Measurements from ENCODE around the gene DNAJC4. TPM values are rescaled to one million over a fixed set of nuclear protein-coding genes. Genes with fewer than 3 reads are reported as not detected.

Gene DNAJC4
- total and polyA plus RNA-seq, 9 of the 15 experiments (the other 6 are each of a cell fraction or from before 2014, with no cell fraction given) = 4.0 to 32.6 (median 19.9) TPM

DNA sequence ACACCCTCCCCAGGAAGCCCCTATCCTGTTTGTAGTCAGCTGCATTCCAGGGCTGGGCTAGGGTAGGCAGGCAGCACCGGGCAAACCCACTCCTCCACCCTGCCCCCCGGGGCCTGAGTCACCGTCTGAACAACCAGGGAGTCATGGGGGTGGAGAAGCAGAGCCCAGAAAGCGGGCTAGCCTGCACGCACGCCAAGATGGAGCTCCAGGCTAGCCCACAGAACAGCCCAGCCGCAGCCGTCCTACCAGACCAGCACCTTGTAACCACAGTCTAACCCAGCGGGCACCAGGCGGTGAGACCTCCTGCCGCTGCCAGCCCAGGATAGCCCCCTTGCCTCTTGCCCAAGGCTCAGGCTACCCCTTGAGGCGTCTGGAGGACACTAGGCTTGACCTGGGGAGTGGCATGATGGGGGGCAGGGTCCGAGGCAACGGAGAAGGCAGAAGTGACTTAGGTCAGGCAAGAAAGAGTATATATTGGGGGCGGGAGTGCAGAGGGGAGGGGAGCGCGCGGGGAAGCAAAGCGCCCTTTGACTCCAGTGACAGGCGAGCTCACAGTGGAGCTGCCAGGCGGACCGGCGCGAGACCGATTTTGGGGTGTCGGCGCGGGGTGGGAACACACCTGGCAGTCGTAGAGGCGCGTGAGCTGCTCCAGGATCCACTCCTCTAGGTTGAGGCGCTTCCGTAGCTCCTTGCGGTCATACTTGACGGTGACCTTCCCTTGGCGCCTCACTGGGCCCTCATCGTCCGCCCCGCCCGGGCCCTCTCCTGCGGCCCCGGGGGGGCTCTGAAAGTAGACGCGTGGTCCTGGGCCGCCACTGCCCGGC is 15.7 kb downstream of the DNAJC4 start (continued):
- TF ChIP-seq ASH1L (IDR thresholded peaks at IDR 0.05; ENCODE audit: borderline replicate concordance, low read depth, partially characterized antibody) (no peak), RBM39 (optimal IDR thresholded peaks at IDR 0.05; ENCODE audit: low read depth, low read length) (no peak), NFE2L1 (tag; IDR thresholded peaks at IDR 0.05; ENCODE audit: borderline replicate concordance, low read depth) (no peak), CREM (IDR thresholded peaks at IDR 0.05; ENCODE audit: low read depth) (peak; percentile 38; the same call in 1 of the 2 replicates), SMAD3 (CRISPR knock-in tag; conservative IDR thresholded peaks at IDR 0.05) (no peak), GABPA (tag; conservative IDR thresholded peaks at IDR 0.05; ENCODE audit: low read depth) (no peak), ZNF347 (CRISPR knock-in tag; IDR thresholded peaks at IDR 0.05; ENCODE audit: low read depth) (no peak), ZKSCAN1 (IDR thresholded peaks at IDR 0.05; ENCODE audit: low read depth, low read length) (no peak), DPF2 (IDR thresholded peaks at IDR 0.05) (peak; percentile 73), SETDB1 (IDR thresholded peaks at IDR 0.05; ENCODE audit: low read length) (no peak), SUPT5H (IDR thresholded peaks at IDR 0.05) (0 out of 2 replicates have a peak, but pooled peaks have one; percentile 64), JUND (IDR thresholded peaks at IDR 0.05; ENCODE audit: borderline replicate concordance, low read depth, low read length) (peak; percentile 84), JUND (tag; IDR thresholded peaks at IDR 0.05; ENCODE audit: borderline replicate concordance, low read depth, low read length) (peak; percentile 66; the same call in 1 of the 3 replicates), FOXA1 (IDR thresholded peaks at IDR 0.05; ENCODE audit: borderline replicate concordance) (no peak), ESRRA (IDR thresholded peaks at IDR 0.05; ENCODE audit: borderline replicate concordance, low read depth) (peak; percentile 11; the same call in 1 of the 2 replicates)
- TF ChIP-seq, protein P1, sequence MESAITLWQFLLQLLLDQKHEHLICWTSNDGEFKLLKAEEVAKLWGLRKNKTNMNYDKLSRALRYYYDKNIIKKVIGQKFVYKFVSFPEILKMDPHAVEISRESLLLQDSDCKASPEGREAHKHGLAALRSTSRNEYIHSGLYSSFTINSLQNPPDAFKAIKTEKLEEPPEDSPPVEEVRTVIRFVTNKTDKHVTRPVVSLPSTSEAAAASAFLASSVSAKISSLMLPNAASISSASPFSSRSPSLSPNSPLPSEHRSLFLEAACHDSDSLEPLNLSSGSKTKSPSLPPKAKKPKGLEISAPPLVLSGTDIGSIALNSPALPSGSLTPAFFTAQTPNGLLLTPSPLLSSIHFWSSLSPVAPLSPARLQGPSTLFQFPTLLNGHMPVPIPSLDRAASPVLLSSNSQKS (CRISPR knock-in tag; IDR thresholded peaks at IDR 0.05) = no peak
- TF ChIP-seq, protein P2, sequence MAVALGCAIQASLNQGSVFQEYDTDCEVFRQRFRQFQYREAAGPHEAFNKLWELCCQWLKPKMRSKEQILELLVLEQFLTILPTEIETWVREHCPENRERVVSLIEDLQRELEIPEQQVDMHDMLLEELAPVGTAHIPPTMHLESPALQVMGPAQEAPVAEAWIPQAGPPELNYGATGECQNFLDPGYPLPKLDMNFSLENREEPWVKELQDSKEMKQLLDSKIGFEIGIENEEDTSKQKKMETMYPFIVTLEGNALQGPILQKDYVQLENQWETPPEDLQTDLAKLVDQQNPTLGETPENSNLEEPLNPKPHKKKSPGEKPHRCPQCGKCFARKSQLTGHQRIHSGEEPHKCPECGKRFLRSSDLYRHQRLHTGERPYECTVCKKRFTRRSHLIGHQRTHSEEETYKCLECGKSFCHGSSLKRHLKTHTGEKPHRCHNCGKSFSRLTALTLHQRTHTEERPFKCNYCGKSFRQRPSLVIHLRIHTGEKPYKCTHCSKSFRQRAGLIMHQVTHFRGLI (CRISPR knock-in tag; IDR thresholded peaks at IDR 0.05) = no peak
- TF ChIP-seq, protein P3, sequence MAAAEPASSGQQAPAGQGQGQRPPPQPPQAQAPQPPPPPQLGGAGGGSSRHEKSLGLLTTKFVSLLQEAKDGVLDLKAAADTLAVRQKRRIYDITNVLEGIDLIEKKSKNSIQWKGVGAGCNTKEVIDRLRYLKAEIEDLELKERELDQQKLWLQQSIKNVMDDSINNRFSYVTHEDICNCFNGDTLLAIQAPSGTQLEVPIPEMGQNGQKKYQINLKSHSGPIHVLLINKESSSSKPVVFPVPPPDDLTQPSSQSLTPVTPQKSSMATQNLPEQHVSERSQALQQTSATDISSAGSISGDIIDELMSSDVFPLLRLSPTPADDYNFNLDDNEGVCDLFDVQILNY (CRISPR knock-in tag; IDR thresholded peaks at IDR 0.05) = no peak
